Lower leg skin (tissue), 3 donors: ENCODE data around the gene RNF43.

Source experiments
- CTCF ChIP-seq, 3 donors: fragments of 450-650 bp; IDR thresholded peaks; one replicate each; pipeline ENCODE4 v1.5.1; 2016; ENCODE audit warnings: antibody characterized with exemption in 3 of 3, mild to moderate bottlenecking in 3 of 3, moderate library complexity in 2 of 3
- POLR2A ChIP-seq, 2 donors: fragments of 450-650 bp; IDR thresholded peaks; one replicate each; pipeline ENCODE4 v1.6.1; 2016 to 2017; ENCODE audit warnings: antibody characterized with exemption in 2 of 2, mild to moderate bottlenecking in 1 of 2, moderate library complexity in 1 of 2

GRCh38 chr17:58385359-58385899 lies 31.9 kb downstream of the RNF43 start:
- TF ChIP-seq CTCF (IDR thresholded peaks at IDR 0.05) (no peak), POLR2A (IDR thresholded peaks at IDR 0.05) (no peak)
